ENCODE results near the gene AMMECR1. TPM values are rescaled to one million over a fixed set of nuclear protein-coding genes. Genes with fewer than 3 reads are reported as not detected.

Gene AMMECR1
- total RNA-seq, 4 donors from 2014 or later: 6.7 to 13.8 (median 8.9) TPM

GRCh38 chrX:110282922-110283321 lies 35.0 kb downstream of the AMMECR1 start:
- ATAC-seq (ENCODE audit: low FRiP score): no peak
- DNase-seq (ENCODE audit: low spot score): no peak
- no peak for TF ChIP-seq CTCF (IDR thresholded peaks at IDR 0.05)

GRCh38 chrX:110281377-110281776 lies 36.5 kb downstream of the AMMECR1 start:
- no peak for TF ChIP-seq CTCF (IDR thresholded peaks at IDR 0.05)
- no peak for ATAC-seq (ENCODE audit: low FRiP score)
- DNase-seq (ENCODE audit: low spot score): no peak

GRCh38 chrX:110280954-110281353 lies 36.9 kb downstream of the AMMECR1 start:
- no peak for TF ChIP-seq CTCF (IDR thresholded peaks at IDR 0.05)
- ATAC-seq (ENCODE audit: low FRiP score) (no peak), DNase-seq (ENCODE audit: low spot score) (no peak)

- no peak for TF ChIP-seq CTCF (IDR thresholded peaks at IDR 0.05)
- no peak for DNase-seq (ENCODE audit: low spot score)
- no peak for ATAC-seq (ENCODE audit: low FRiP score)
Observed at GRCh38 chrX:110277609-110278008, 40.3 kb downstream of the AMMECR1 start.

- ATAC-seq (ENCODE audit: low FRiP score): no peak
- DNase-seq (ENCODE audit: low spot score): no peak
- no peak for TF ChIP-seq CTCF (IDR thresholded peaks at IDR 0.05)
Observed at GRCh38 chrX:110276778-110277177, 41.1 kb downstream of the AMMECR1 start.

- ATAC-seq (ENCODE audit: low FRiP score): no peak
- DNase-seq (ENCODE audit: low spot score): no peak
Observed at GRCh38 chrX:110268886-110269285, 49.0 kb downstream of the AMMECR1 start.

More at GRCh38 chrX:110268886-110269285, 49.0 kb downstream of the AMMECR1 start:
- no peak for TF ChIP-seq CTCF (IDR thresholded peaks at IDR 0.05)

All from omental fat pad (tissue), 4 donors.